Osteoblast (primary cell): Measurements from ENCODE around the gene DGKB. TPM values are rescaled to one million over a fixed set of nuclear protein-coding genes. Genes with fewer than 3 reads are reported as not detected.

Experiments
- DNase-seq: peaks from one replicate; pipeline ENCODE4 v3.0.0; 2011; ENCODE audit warnings: low spot score, mixed read lengths; ENCODE audit not compliant: insufficient read length; ENCODE audit errors: missing footprints
- H2AFZ ChIP-seq: 2 replicates; pipeline ENCODE4 v1.6.0; 2011; ENCODE audit warnings: mild to moderate bottlenecking, low read length
- H3K27ac ChIP-seq: 2 replicates; pipeline ENCODE4 v1.5.1; 2011; ENCODE audit warnings: mild to moderate bottlenecking, low read depth, low read length, moderate library complexity
- H3K27me3 ChIP-seq: 2 replicates; pipeline ENCODE4 v1.6.0; 2012; ENCODE audit warnings: mild to moderate bottlenecking, control low read depth, inconsistent platforms, low read length, moderate library complexity; ENCODE audit not compliant: insufficient read depth
- H3K36me3 ChIP-seq: 2 replicates; pipeline ENCODE4 v1.5.1; 2011; ENCODE audit warnings: mild to moderate bottlenecking, low read length, control low read depth, moderate library complexity; ENCODE audit not compliant: insufficient read depth
- H3K4me1 ChIP-seq: 2 replicates; pipeline ENCODE4 v1.5.1; 2011; ENCODE audit warnings: mild to moderate bottlenecking, low read length, control low read depth, moderate library complexity; ENCODE audit not compliant: insufficient read depth
- H3K4me2 ChIP-seq: 2 replicates; pipeline ENCODE4 v1.6.0; 2011; ENCODE audit warnings: mild to moderate bottlenecking, low read length; ENCODE audit not compliant: insufficient read depth
- H3K4me3 ChIP-seq: fragments of 200-600 bp; sonication (generic); 3 replicates; pipeline ENCODE4 v1.5.1; 2012; ENCODE audit warnings: mild to moderate bottlenecking, low read length, inconsistent platforms; ENCODE audit not compliant: insufficient read depth
- H3K79me2 ChIP-seq: 2 replicates; pipeline ENCODE4 v1.6.0; 2012; ENCODE audit warnings: mild to moderate bottlenecking, low read length, control low read depth, inconsistent platforms; ENCODE audit not compliant: insufficient read depth
- H3K9me3 ChIP-seq: 2 replicates; pipeline ENCODE4 v1.5.1; 2011; ENCODE audit warnings: low read depth, low read length, control low read depth
- H4K20me1 ChIP-seq: 2 replicates; pipeline ENCODE4 v1.6.0; 2012; ENCODE audit warnings: mild to moderate bottlenecking, low read length, control low read depth; ENCODE audit not compliant: insufficient read depth
- total RNA-seq: library from RNA; depleted of rRNA; stranded (reverse); fragments of >200 nt; gene quantifications from 2 replicates; pipeline ENCODE4 v1.2.3, GENCODE V29; 2012
- TF ChIP-seq, protein P1 (sequence below): IDR thresholded peaks from 2 replicates; pipeline ENCODE4 v1.5.1; 2011; ENCODE audit warnings: mild to moderate bottlenecking, low read depth, low read length, moderate library complexity; ENCODE audit errors: extremely low read depth

Gene DGKB
- total RNA-seq, 1 donor = 1.1 TPM

DNA sequence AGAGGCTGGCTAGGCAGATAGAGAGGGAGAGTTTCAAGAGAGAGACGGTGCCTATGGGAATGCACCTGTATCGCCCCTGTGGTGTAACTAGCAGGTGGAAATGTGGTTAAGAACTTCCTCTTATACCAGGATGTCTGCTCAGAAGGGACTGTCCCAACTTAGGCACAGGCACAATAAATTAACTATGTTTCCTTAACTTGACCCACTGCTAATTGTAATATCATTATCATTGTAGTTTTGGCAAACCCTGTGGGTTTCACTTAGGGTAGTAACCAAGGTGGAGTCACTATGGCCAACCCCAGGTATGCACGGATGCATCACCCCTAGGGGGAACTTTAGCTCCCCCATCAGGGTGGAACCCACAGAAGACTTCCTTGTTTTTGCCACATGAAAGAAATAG is 455.7 kb downstream of the DGKB start:
- H3K9me3 ChIP-seq = no peaks in the 10 kb centered on the region
- H3K27ac ChIP-seq = no peak overlapping the region
- no peaks in the 10 kb centered on the region for H3K79me2 ChIP-seq
- H3K4me2 ChIP-seq = no peak overlapping the region
- H3K36me3 ChIP-seq = no peaks in the 10 kb centered on the region
- TF ChIP-seq, protein P1, sequence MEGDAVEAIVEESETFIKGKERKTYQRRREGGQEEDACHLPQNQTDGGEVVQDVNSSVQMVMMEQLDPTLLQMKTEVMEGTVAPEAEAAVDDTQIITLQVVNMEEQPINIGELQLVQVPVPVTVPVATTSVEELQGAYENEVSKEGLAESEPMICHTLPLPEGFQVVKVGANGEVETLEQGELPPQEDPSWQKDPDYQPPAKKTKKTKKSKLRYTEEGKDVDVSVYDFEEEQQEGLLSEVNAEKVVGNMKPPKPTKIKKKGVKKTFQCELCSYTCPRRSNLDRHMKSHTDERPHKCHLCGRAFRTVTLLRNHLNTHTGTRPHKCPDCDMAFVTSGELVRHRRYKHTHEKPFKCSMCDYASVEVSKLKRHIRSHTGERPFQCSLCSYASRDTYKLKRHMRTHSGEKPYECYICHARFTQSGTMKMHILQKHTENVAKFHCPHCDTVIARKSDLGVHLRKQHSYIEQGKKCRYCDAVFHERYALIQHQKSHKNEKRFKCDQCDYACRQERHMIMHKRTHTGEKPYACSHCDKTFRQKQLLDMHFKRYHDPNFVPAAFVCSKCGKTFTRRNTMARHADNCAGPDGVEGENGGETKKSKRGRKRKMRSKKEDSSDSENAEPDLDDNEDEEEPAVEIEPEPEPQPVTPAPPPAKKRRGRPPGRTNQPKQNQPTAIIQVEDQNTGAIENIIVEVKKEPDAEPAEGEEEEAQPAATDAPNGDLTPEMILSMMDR = no peak
- no peaks in the 10 kb centered on the region for H3K4me1 ChIP-seq
- no peak for DNase-seq
- H3K27me3 ChIP-seq = no peaks in the 10 kb centered on the region
- H3K4me3 ChIP-seq = no peak overlapping the region
- H2AFZ ChIP-seq = no peak overlapping the region
- no peaks in the 10 kb centered on the region for H4K20me1 ChIP-seq

DNA sequence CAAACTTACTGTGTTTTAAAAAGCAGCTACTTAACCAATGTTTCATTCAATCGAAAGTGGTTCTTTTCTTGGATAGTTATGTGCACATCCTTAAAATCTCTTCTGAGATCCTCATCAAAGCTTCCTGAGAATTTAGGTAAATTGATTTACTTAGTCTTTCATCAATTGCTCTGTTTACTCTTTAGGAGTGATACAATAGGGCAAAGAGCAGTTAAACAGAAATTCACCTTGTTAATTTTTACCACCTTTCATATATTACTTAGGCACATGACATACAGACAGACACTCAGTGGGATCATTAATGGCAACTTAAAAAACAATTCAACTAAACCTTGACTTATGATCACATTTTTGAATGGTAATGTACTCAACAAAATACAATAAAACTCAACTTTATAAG is 456.3 kb downstream of the DGKB start:
- H3K27me3 ChIP-seq = no peaks in the 10 kb centered on the region
- DNase-seq = no peak
- no peaks in the 10 kb centered on the region for H3K4me1 ChIP-seq
- H3K4me2 ChIP-seq = no peak overlapping the region
- H4K20me1 ChIP-seq = no peaks in the 10 kb centered on the region
- no peaks in the 10 kb centered on the region for H3K36me3 ChIP-seq
- H3K27ac ChIP-seq = no peak overlapping the region
- H3K4me3 ChIP-seq = no peak overlapping the region
- TF ChIP-seq, protein P1 = no peak
- H2AFZ ChIP-seq = no peak overlapping the region
- H3K79me2 ChIP-seq = no peaks in the 10 kb centered on the region
- H3K9me3 ChIP-seq = no peaks in the 10 kb centered on the region

DNA sequence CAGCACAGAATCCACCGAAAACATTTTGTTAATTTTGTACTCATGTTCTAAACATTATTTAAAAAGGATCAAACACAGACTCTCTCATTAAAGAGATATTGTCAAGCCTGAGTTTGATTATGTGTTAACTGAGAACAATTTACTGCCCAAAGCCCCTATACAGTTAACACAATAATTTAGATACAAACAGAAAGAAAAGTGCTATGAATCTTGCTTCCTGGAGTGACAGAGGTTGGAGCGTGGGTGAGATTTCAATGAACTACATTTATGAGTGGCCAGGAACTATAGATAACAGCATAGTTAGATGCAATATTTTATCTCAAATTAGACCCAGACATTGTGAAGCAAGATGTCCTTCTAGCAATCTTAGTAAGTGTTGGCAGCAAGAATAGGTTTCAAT is 464.2 kb downstream of the DGKB start:
- TF ChIP-seq, protein P1 = no peak
- no peak overlapping the region for H3K27ac ChIP-seq
- no peak overlapping the region for H3K4me3 ChIP-seq
- H3K36me3 ChIP-seq = no peaks in the 10 kb centered on the region
- no peak overlapping the region for H2AFZ ChIP-seq
- no peaks in the 10 kb centered on the region for H3K4me1 ChIP-seq
- no peaks in the 10 kb centered on the region for H3K9me3 ChIP-seq
- H4K20me1 ChIP-seq = no peaks in the 10 kb centered on the region
- DNase-seq = no peak
- H3K4me2 ChIP-seq = no peak overlapping the region
- no peaks in the 10 kb centered on the region for H3K27me3 ChIP-seq
- H3K79me2 ChIP-seq = no peaks in the 10 kb centered on the region

DNA sequence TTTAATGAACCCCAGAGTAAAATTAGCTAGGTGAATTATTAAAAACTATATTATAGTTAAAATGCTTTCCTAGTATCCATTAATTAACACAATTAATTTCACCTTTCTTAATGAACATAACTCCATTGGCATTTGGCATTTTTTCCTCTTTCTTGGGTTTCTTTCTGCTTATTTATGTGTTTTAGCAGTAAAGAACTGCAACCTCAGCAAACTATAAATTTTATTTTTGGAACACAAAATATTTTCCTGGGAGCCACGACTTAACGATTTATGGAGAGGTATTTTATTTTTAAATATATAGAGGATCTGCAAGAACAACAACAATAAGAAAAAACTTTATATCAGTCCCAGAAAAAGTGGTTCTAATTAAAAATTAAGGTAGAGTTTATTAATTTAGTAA is 465.7 kb downstream of the DGKB start:
- no peak for DNase-seq
- TF ChIP-seq, protein P1 = no peak
- Histone ChIP-seq H3K27ac (no peak overlapping the region), H4K20me1 (no peaks in the 10 kb centered on the region), H3K79me2 (no peaks in the 10 kb centered on the region), H2AFZ (no peak overlapping the region), H3K36me3 (no peaks in the 10 kb centered on the region), H3K4me2 (no peak overlapping the region), H3K9me3 (no peaks in the 10 kb centered on the region), H3K4me1 (no peaks in the 10 kb centered on the region), H3K4me3 (no peak overlapping the region), H3K27me3 (no peaks in the 10 kb centered on the region)
